ENCODE data around the gene KIAA1586. TPM values are rescaled to one million over a fixed set of nuclear protein-coding genes. Genes with fewer than 3 reads are reported as not detected.

The KIAA1586 gene
- total and polyA plus RNA-seq, 2 of the 13 experiments (the other 11 are each of a cell fraction or from before 2014, with no cell fraction given) = 5.5 to 16.9 TPM

- TF ChIP-seq ZNF691 (CRISPR knock-in tag; IDR thresholded peaks at IDR 0.05; ENCODE audit: borderline replicate concordance, low read depth) (0 out of 2 replicates have a peak, but pooled peaks have one; percentile 18), CC2D1A (CRISPR knock-in tag; IDR thresholded peaks at IDR 0.05) (no peak), FIP1L1 (IDR thresholded peaks at IDR 0.05; ENCODE audit: borderline replicate concordance, insufficient read depth, low read depth, low read length) (no peak), EHMT2 (IDR thresholded peaks at IDR 0.05; ENCODE audit: borderline replicate concordance, low read depth, low read length) (no peak; the same call in 1 of the 2 replicates), ZNF326 (CRISPR knock-in tag; IDR thresholded peaks at IDR 0.05; ENCODE audit: borderline replicate concordance) (no peak), MAZ (IDR thresholded peaks at IDR 0.05; ENCODE audit: borderline replicate concordance, low read depth, low read length) (peak; percentile 87), MAZ (CRISPR knock-in tag; IDR thresholded peaks at IDR 0.05; ENCODE audit: low read depth) (peak; percentile 88), BORCS8-MEF2B (CRISPR knock-in tag; IDR thresholded peaks at IDR 0.05) (peak; percentile 69), SP4 (CRISPR knock-in tag; IDR thresholded peaks at IDR 0.05) (peak; percentile 87), EP300 (IDR thresholded peaks at IDR 0.05; ENCODE audit: low read depth in 2 of 2, low read length in 2 of 2) (peak in 1 of 2 experiments; percentile 60; a peak in 2 of 4 replicates), EP300 (CRISPR knock-in tag; IDR thresholded peaks at IDR 0.05; ENCODE audit: borderline replicate concordance) (no peak; the same call in 1 of the 2 replicates), ADNP (CRISPR knock-in tag; IDR thresholded peaks at IDR 0.05) (no peak), ZFX (CRISPR knock-in tag; IDR thresholded peaks at IDR 0.05; ENCODE audit: low read depth) (peak; percentile 93), NFATC3 (CRISPR knock-in tag; IDR thresholded peaks at IDR 0.05) (peak; percentile 64; the same call in 1 of the 2 replicates), NR1H2 (CRISPR knock-in tag; IDR thresholded peaks at IDR 0.05; ENCODE audit: borderline replicate concordance, low read depth) (no peak), BCL6 (CRISPR knock-in tag; IDR thresholded peaks at IDR 0.05) (peak; percentile 71), ZNF616 (CRISPR knock-in tag; IDR thresholded peaks at IDR 0.05; ENCODE audit: low read depth) (peak; percentile 73; the same call in 1 of the 2 replicates), TCF7L2 (IDR thresholded peaks at IDR 0.05; ENCODE audit: low read depth, low read length) (no peak), POLR2A (IDR thresholded peaks at IDR 0.05; ENCODE audit: insufficient read depth in 1 of 2, low read depth in 2 of 2, low read length in 2 of 2) (peak; percentile 83 to 85), ZFAT (CRISPR knock-in tag; conservative IDR thresholded peaks at IDR 0.05) (no peak), ZNF614 (CRISPR knock-in tag; IDR thresholded peaks at IDR 0.05; ENCODE audit: borderline replicate concordance) (peak; percentile 95), ZFP82 (CRISPR knock-in tag; IDR thresholded peaks at IDR 0.05; ENCODE audit: borderline replicate concordance) (no peak; the same call in 1 of the 2 replicates), ZBTB7A (CRISPR knock-in tag; IDR thresholded peaks at IDR 0.05) (no peak; the same call in 1 of the 2 replicates), CSRNP1 (CRISPR knock-in tag; IDR thresholded peaks at IDR 0.05) (peak; percentile 65; the same call in 1 of the 2 replicates)
- TF ChIP-seq, protein P1, sequence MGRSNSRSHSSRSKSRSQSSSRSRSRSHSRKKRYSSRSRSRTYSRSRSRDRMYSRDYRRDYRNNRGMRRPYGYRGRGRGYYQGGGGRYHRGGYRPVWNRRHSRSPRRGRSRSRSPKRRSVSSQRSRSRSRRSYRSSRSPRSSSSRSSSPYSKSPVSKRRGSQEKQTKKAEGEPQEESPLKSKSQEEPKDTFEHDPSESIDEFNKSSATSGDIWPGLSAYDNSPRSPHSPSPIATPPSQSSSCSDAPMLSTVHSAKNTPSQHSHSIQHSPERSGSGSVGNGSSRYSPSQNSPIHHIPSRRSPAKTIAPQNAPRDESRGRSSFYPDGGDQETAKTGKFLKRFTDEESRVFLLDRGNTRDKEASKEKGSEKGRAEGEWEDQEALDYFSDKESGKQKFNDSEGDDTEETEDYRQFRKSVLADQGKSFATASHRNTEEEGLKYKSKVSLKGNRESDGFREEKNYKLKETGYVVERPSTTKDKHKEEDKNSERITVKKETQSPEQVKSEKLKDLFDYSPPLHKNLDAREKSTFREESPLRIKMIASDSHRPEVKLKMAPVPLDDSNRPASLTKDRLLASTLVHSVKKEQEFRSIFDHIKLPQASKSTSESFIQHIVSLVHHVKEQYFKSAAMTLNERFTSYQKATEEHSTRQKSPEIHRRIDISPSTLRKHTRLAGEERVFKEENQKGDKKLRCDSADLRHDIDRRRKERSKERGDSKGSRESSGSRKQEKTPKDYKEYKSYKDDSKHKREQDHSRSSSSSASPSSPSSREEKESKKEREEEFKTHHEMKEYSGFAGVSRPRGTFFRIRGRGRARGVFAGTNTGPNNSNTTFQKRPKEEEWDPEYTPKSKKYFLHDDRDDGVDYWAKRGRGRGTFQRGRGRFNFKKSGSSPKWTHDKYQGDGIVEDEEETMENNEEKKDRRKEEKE (IDR thresholded peaks at IDR 0.05) = no peak
Measured at GRCh38 chr6:57089687-57090457, 43.4 kb downstream of the KIAA1586 start, which contains the start of gene ZNF451 (continued).
